ENCODE results near the gene SERPINE1.
A peak's percentile ranks its signal among the peaks of the same experiment; 100 is the strongest.
"Not testable (repeated sequence)": the region's sequence is repeated elsewhere in the genome, so short reads cannot be mapped to it uniquely, and the experiment has no call there.

The SERPINE1 gene

GRCh38 chr7:101126651-101127459 is at the start of gene SERPINE1:
Gene SERPINE1 (plus strand): TSS chr7:101127104. CDS start chr7:101128394, 1,290 bp downstream.
- peak; percentile 99 for DNase-seq (ENCODE audit: low read depth, low spot score)

GRCh38 chr7:101077303-101078086 is 49.4 kb upstream of the SERPINE1 start:
- no peak for DNase-seq (ENCODE audit: low read depth, low spot score)

DNA sequence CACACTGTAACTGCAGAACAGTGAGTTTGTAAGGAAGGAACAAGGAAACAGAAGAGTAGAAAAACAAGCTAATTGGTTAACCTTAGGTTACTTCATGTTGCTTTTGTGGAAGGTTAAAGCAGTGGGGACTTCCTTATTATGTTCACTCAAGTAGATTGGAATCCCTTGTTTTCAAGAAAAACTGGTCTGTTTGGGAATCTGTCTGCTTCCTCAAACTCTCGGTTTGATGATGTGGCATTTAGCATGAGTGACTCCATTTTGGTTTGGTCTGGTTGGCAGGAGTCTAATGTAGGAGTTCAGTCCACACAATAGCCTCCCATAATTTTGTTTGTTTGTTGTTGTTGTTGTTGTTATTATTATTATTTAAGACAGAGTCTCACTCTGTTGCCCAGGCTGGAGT is 45.5 kb upstream of the SERPINE1 start:
- no peak for DNase-seq (ENCODE audit: low read depth, low spot score)

GRCh38 chr7:101084865-101085161 is 42.1 kb upstream of the SERPINE1 start:
- DNase-seq (ENCODE audit: low read depth, low spot score): no peak

- DNase-seq (ENCODE audit: low read depth, low spot score): peak; percentile 43
Measured at GRCh38 chr7:101085162-101085964, 41.5 kb upstream of the SERPINE1 start, which contains the start of gene TRIM56. Gene TRIM56 (plus strand): TSS chr7:101085481. CDS start chr7:101087313, 1,832 bp downstream.

GRCh38 chr7:101087334-101088068 is 39.4 kb upstream of the SERPINE1 start:
- no peak for DNase-seq (ENCODE audit: low read depth, low spot score)

- no peak for DNase-seq (ENCODE audit: low read depth, low spot score)
Measured at GRCh38 chr7:101088069-101088425, 38.9 kb upstream of the SERPINE1 start.

DNA sequence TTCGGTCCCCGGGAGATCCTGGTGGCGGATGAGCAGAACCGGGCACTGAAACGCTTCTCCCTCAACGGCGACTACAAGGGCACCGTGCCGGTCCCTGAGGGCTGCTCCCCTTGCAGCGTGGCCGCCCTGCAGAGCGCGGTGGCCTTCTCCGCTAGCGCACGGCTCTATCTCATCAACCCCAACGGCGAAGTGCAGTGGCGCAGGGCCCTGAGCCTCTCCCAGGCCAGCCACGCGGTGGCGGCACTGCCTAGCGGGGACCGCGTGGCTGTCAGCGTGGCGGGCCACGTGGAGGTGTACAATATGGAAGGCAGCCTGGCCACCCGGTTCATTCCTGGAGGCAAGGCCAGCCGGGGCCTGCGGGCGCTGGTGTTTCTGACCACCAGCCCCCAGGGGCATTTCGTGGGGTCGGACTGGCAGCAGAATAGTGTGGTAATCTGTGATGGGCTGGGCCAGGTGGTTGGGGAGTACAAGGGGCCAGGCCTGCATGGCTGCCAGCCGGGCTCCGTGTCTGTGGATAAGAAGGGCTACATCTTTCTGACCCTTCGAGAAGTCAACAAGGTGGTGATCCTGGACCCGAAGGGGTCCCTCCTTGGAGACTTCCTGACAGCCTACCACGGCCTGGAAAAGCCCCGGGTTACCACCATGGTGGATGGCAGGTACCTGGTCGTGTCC is 37.9 kb upstream of the SERPINE1 start:
- DNase-seq (ENCODE audit: low read depth, low spot score): no peak

DNA sequence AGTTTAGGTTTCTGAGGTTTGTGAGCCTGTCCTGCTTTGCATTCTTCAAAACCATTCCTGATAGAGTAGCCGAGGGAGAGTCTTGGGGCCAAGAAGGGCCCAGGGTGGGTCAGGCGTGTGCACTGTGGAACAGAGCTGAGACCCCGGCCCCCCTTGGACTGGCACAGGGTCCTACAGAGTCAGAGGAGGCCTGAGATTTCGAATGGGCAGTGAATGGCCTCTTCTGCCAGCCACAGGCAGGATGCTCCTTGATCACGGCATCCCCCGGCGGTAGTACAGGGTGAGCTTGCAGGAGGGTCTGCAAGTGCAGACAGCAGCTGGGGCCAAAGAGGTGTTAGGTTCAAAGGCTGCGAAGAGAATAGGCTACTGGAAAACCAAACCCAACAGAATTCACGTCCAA is 37.0 kb upstream of the SERPINE1 start:
- no peak for DNase-seq (ENCODE audit: low read depth, low spot score)

- DNase-seq (ENCODE audit: low read depth, low spot score): not testable (repeated sequence)
Measured at GRCh38 chr7:101092266-101092905, 34.5 kb upstream of the SERPINE1 start.

DNA sequence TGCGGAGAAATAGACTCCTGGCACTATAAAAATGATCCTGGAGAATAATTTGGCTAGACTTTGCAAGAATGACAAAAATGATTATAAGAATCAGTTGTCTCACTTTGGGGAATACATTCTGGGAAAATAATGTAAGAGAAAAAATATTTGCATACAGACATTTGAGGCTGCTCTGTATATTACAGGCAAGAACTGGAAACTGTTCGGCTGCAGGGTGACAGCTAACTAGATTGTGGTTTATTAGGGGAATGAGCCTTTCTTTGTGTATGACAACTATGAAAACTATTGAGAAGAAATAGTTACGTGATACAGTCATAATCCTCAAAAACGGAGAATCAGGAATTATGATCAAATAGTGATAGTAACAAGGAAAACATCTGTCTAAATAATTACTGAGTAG is 33.0 kb upstream of the SERPINE1 start:
- no peak for DNase-seq (ENCODE audit: low read depth, low spot score)

DNA sequence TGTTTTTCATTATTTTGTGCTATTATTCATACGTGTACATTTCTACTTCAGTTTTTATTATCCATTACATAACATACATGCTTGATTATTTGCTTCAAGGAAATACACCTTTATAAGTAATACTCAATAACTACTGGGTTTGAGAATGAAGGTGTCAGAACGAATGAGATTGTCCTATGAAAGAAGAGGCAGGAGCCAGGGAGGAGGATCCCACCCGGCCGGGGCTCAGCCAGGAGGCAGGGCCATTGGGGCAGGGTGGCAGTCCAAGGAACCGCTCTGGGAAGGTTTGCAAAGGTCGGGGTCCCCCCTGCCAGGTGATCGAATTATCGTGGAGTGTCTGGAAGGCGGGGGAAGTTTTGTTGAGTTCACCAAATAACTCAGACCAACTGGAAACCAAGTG is 32.5 kb upstream of the SERPINE1 start:
- no peak for DNase-seq (ENCODE audit: low read depth, low spot score)

- DNase-seq (ENCODE audit: low read depth, low spot score): no peak
Measured at GRCh38 chr7:101094791-101095375, 32.0 kb upstream of the SERPINE1 start.

DNA sequence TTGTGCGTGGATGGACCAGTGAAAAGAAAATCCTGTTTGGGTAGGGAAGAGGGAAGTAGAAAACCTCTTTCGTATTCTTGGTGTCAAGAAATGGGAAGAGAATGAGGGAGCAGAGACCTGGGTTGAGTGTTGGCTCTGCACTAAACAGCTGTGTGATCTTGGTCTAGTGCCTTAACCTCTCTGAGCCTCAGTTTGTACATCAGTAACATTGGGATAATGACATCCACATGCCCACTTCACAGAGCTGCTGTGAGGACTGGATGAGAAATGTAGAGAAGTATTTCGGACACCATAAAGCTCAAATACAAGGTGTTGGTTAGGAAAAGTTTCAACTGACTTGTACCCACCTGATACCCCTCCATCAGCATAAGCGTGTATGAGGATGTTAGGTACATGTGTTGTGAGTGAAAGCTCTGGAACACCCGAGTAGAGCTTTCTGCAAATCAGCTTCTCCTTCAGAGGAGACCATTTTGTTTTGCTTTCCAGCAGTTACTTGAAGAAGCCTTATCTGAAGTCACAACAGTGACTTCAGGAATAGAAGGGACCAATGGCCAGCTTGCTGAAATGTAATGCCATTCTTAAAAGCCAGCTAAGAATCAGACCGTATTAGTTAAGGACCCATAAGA is 30.5 kb upstream of the SERPINE1 start:
- DNase-seq (ENCODE audit: low read depth, low spot score): no peak

GRCh38 chr7:101096957-101097347 is 30.0 kb upstream of the SERPINE1 start:
- DNase-seq (ENCODE audit: low read depth, low spot score): no peak

DNA sequence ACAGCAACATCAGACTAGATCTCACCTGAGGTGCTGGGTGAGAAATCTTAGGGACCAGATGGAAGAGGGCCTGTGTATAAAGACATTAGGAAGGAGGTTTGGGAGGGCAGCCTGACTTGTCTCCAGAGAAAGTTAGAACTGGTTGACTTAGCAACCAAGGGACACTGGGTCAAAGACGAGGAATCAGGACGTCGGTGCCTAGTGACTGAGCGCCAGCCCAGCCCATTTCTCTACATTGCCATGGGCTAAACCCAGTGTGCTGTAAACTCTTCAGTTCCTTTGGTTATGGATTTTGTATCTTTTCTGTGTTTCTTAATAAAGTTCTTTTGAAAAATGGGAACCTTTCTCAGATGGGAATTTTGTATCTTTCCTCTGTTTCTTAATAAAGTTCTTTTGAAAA is 29.3 kb upstream of the SERPINE1 start:
- DNase-seq (ENCODE audit: low read depth, low spot score): no peak

DNA sequence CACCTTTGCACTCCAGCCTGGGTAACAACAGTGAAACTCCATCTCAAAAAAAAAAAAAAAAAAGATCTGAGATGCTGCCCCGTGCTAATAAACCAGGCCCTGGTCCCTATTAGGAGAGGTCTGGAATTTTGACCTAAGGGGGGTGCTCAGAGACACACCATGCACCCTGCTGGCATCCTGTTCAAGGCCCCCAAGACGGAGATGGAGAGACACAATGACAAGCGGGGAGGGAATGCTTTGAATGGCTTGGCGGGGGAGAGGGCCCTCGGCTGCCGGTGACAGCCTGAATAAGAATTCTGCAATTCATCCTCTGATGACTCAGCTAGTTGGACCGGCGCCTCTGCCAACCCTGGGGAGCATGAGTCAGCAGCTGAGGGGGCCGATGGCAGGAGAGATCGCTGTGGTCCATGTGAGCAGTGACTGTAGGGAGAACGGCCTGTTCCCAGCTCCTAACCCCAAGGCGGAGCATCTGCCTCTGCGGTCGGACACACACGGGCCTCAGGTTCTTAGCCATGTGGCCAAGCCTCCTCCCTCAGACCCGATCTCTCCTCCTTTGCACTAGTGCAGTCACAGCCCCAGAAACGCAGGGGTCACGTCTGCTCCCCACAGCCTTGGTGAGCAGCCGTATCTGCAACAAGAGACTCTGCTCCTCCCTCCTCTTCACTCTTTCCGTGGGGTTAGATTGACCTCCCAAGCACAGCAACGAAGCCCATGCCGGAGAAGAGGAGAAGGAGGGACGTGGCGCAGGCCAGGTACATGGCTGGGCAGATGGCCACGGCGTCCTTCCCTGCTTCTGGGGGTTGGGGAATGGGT is 26.7 kb upstream of the SERPINE1 start:
- peak; percentile 96 for DNase-seq (ENCODE audit: low read depth, low spot score)
